GM19099 (cell line): ENCODE results near the gene PER3.

ENCODE experiments used
- POLR2A ChIP-seq: IDR thresholded peaks from 3 replicates; pipeline ENCODE4 v1.6.1; 2011; ENCODE audit warnings: low read depth; ENCODE audit not compliant: insufficient read length; ENCODE audit errors: extremely low read depth

Gene PER3

DNA sequence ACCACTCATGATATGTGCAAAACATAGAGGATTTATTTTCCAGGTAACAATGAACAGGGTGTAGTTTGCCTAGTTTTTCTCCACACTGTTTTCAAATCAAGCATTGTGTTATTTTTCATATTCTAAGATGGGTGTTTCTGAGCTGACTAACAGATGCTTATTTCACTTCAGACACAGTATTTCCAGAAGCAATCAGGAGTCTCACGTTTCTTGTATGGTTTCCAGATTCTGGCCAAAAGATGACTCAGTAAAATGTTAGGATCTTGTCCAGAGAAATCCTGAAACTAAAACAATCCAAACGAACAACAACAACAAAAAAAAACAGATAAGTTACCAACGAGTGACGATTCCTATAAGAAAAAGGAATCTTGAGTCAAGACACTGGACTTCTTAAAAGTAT lies 63.5 kb downstream of the PER3 start:
- TF ChIP-seq POLR2A: no peak

DNA sequence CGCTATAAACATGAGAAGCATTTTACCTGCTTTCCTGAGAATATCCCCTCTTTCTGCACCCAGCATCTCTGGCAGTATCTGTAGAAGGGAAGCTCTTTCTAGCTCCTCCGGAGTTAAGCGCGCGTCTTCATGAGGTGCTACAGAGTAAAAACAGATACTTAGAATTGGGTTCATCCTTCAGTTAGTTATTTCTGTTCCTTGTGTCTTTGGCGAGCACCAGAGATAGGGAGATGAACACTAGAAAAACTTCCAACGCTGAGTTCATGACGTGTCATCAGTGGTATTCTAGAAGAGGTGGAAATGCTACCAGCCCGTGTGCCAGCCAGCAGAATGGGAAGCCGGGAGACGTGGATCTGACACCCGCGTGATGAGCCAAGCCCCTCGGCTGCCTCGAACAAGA lies 66.7 kb downstream of the PER3 start:
- no peak for TF ChIP-seq POLR2A

GRCh38 chr1:7852804-7853683 lies 69.0 kb downstream of the PER3 start, which contains the start of gene UTS2:
Gene UTS2, minus strand, starts transcription at chr1:7853065. Its CDS starts 62 bp downstream, at chr1:7853003.
- TF ChIP-seq POLR2A: no peak

DNA sequence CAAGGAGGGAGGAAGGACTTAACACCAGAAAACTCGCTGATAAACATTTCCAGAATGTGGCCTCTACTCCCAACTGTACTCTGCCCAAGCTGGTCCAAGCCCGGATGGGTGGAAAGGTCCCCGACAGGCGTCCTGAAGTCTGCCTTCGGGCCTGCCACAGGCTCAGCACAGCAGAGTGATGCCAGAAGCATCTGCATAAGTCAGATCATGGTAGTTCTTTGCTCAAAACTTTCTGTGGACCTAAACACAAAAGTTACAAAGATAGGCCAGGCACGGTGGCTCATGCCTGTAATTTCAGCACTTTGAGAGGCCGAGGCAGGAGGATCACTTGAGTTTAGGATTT lies 69.6 kb downstream of the PER3 start:
- TF ChIP-seq POLR2A: no peak

DNA sequence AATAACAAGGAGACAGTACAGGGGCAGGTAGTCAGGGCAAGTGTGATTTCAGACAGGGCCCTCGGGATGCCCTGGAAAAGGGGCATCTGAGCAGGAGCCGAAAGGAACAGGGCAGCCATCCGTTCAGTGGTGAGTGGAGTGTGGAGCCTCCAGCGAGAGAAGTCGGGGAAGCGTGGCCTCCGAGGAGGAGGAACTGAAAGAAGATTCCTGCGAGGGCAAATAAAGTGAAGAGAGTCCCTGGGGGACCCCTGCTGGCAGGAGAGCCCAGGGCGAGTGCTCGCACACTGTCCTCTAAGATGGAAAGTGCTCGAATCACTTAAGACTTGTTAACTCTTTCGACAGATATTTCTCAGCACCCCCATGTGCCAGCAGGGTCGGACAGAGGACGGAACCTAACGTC lies 72.3 kb downstream of the PER3 start:
- TF ChIP-seq POLR2A: no peak

DNA sequence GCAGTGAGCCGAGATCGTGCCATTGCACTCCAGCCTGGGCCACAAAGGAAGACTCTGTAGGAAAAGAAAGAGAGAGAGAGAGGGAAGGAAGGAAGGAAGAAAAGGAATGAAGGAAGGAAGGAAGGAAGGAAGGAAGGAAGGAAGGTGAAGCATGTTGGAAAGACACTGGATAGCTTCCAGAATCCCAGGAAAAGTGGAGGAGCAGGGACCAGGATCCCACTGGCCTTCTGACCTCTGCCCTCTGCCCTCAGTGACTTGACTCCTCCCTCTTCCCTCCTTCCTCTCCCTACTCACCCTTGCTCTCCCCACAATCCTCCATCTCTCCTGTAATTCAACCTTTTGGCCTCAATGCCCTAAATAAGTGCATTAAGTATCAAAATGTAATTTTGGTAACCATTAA lies 72.9 kb downstream of the PER3 start:
- no peak for TF ChIP-seq POLR2A

- no peak for TF ChIP-seq POLR2A
These were observed 73.9 kb downstream of the PER3 start for GRCh38 chr1:7857985-7858384.

- TF ChIP-seq POLR2A: no peak
These were observed 75.3 kb downstream of the PER3 start for GRCh38 chr1:7859406-7859805.

DNA sequence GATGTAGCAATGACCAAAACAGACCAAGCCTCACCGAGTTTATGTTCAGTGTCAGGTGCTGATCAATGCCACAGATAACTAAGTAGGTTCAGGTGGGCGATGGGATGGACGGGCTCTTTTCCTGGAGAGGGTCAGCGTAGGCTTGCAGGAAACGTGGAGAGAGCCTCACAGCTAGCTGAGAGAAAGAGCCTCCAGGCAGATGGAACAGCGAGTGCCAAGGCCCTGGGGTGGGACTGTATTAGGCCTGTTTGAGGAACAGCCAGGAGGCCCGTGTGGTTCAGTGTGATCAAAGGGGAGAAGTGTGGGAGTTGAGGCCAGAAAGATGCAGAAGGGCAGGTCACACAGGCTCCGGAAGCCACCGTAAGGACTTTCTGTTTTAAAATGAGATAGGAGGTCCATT lies 76.0 kb downstream of the PER3 start:
- TF ChIP-seq POLR2A: no peak

- no peak for TF ChIP-seq POLR2A
These were observed 77.4 kb downstream of the PER3 start for GRCh38 chr1:7861452-7861851.

DNA sequence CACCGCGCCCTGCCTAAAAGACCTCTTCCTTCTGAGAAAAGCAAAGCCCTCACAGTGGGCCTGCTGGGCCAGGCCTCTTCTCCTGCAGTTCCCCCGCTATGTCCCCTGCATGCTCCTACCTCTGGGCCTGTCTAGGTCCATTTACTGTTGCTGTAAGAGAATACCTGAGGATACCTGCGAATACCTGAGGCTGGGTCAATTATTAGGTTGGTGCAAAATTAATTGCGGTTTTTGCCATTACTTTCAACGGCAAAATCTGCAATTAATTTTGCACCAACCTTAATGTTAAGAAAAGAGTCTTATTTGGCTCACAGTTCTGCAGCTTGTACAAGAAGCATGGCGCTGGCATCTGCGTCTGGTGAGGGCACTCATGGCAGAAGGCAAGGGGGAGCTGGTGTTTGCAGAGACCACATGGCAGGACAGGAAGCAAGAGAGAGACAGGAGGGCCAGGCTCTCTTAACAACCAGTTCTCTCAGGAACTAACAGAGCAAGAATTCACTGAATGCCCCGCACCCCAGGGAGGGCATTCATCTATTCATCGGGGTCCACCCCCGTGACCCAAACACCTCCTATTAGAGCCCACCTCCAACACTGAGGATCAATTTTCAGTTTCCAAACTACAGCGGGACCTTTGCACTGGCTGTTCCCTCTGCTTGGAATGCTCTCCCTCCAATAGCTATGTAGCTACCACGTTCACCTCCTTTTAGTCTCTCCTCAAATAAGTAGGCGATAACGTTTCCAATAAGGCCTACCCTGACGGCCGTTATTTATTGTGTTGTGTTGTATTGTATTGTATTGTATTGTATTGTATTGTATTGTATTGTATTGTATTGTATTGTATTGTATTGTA lies 78.3 kb downstream of the PER3 start:
- TF ChIP-seq POLR2A: no peak

DNA sequence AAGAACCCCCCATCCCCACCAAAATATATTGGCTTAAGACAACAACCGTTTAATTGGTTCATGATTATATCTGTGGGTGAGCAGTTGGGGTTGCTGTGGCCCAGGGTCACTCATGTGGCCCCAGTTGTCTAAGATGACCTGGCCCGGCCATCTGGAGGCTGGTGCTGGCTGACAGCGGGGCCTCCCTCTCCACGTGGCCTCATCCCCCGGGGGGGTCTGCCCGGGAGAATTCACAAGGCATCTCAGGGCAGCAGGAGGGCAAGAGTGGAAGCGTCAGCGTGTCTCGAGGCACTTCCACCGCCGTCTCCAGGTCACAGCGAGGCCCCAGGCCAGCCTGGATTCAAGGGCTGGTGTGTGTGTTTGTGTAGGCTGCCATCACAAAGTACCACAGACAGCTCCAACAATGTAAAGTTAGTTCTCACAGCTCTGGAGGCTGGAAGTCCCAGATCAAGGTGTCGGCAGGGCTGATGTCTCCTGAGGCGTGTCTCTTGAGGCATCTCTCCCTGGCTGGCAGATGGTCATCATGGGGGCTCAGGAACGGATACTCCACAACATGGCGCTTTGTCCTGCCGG lies 79.8 kb downstream of the PER3 start:
- no peak for TF ChIP-seq POLR2A

GRCh38 chr1:7865978-7866377 lies 81.9 kb downstream of the PER3 start:
- TF ChIP-seq POLR2A: no peak

DNA sequence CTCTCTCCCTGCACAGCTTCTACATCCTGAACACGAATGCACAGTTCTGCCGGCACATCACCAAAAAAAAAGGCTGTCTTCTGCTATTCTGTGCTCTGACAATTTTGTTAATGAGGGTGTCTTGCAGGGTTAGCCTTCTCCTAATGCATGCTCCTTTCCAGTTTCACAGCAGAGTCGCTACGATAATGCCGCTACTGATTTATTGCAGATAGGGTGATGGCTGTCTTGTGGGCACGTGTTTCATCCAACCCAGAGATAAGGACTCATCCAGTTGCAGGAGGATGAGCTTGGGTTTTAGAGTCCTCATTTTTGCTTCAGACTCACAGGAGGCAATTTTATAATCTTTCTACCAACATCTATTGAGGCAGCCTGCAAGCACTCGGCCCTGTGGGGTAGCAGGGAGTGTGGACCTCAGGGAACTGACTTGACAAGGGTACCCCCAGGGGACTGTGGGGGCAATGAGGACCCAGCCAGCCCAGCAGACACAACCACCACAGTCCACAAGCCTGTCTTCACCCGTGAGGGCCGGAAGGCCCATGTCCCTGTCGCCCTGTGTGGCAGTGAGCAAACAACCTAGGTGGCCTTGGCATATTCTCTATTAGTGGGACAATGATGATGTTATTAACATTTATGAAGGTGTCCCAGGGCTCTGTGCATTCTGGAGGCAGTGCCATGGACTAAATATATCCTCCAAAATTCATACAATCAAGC lies 84.1 kb downstream of the PER3 start:
- no peak for TF ChIP-seq POLR2A
